ENCODE results near the gene EXOC1.

The EXOC1 gene

DNA sequence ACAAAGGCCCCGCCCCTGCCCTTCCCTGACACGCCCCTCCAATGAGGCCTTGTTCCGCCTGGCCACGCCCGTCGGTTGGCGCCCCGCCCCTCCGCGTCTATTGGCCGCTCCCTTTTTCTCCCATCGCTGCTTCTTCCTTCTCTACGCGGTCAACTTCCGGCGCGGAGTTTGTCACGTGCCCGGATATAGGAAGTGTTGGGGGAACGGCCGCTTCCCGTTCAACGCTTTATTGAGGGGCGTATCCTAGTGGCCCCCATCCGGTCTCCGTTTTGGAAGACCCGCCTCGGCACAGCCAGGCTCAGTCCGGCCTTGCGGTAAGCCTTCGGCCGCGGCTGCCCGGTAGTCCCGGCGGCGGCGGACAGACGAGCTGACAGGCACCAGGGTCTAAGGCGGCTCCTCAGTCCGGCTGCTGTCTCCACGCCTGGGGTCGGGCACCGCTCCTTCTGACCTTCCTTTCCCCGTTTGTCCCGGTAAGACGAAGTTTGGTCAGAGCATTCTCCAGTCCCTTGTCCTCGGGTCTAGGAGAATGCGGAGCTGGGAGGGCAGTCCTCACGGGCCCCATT is at the start of gene EXOC1:
TSS of gene EXOC1 (plus strand) at position 165 of the 563 bp plus-strand sequence. CDS start 4,676 bp downstream, outside the sequence.
- peaks cover 8 to 10% of the 10 kb centered on the region in 2 donors for H3K4me1 ChIP-seq (ENCODE audit: control insufficient read depth in 2 of 2, insufficient read depth in 2 of 2, low read length in 2 of 2)
- H3K27ac ChIP-seq (ENCODE audit: low read depth in 2 of 2, low read length in 2 of 2) = peak within 1 kb of the TSS; percentile 81 to 83
- no peaks in the 10 kb centered on the region for H3K9me3 ChIP-seq (ENCODE audit: control insufficient read depth in 2 of 2, low read length in 2 of 2)
- peak within 1 kb of the TSS; percentile 96 to 98 for H3K4me3 ChIP-seq (ENCODE audit: low read length in 2 of 2)
- peaks cover 0 to 5% of the 10 kb centered on the region in 2 donors for H3K27me3 ChIP-seq (ENCODE audit: control insufficient read depth in 2 of 2, insufficient read depth in 2 of 2, low read length in 2 of 2)
- H3K9ac ChIP-seq (ENCODE audit: low read depth in 1 of 2, low read length in 2 of 2) = peak within 1 kb of the TSS; percentile 79 to 96
- H3K36me3 ChIP-seq (ENCODE audit: control insufficient read depth in 2 of 2, insufficient read depth in 2 of 2, low read length in 2 of 2) = no peaks in the 10 kb centered on the region

DNA sequence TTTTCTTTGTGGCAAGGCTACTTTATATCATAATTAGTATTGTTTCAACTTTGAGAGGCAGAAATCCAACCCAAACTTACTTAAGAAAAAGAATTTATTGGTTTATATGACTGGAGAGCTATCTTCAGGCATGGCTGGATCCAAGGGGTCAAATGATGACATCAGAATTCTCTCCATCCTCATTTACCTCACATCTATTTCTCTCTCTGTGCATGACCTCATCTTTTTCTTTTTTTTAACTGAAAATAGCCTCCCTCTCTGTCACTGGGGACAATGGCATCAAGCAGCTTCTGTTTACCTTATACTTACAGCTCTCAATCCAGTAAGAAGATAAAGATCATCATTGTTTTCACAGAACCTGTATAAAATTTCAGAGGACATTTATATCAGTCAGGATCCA is 45.9 kb upstream of the EXOC1 start:
- no peak overlapping the region for H3K27ac ChIP-seq (ENCODE audit: low read depth in 2 of 2, low read length in 2 of 2)
- no peaks in the 10 kb centered on the region for H3K4me1 ChIP-seq (ENCODE audit: control insufficient read depth in 2 of 2, insufficient read depth in 2 of 2, low read length in 2 of 2)
- no peaks in the 10 kb centered on the region for H3K27me3 ChIP-seq (ENCODE audit: control insufficient read depth in 2 of 2, insufficient read depth in 2 of 2, low read length in 2 of 2)
- no peak overlapping the region for H3K9ac ChIP-seq (ENCODE audit: low read depth in 1 of 2, low read length in 2 of 2)
- H3K36me3 ChIP-seq (ENCODE audit: control insufficient read depth in 2 of 2, insufficient read depth in 2 of 2, low read length in 2 of 2) = no peaks in the 10 kb centered on the region
- H3K9me3 ChIP-seq (ENCODE audit: control insufficient read depth in 2 of 2, low read length in 2 of 2) = no peaks in the 10 kb centered on the region
- no peak overlapping the region for H3K4me3 ChIP-seq (ENCODE audit: low read length in 2 of 2)

DNA sequence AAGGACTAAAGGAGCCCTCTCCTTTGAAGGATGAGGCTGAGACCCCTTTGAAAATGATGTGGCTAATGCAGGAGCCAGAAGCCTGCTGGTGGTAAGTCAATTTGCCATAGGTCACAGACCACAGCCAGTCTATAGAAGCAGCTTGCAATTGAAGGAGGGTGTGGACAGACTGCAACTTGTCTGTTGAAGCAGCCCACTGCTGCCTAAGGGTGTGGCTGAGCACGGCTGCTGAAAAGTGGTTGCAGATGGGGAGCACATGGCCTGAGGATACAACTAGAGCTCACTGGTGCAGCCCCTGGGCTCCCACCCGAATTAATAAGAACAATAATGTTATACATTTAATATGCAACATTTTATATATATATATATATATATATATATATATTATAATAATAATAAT is 45.3 kb upstream of the EXOC1 start:
- no peak overlapping the region for H3K9ac ChIP-seq (ENCODE audit: low read depth in 1 of 2, low read length in 2 of 2)
- no peak overlapping the region for H3K27ac ChIP-seq (ENCODE audit: low read depth in 2 of 2, low read length in 2 of 2)
- no peaks in the 10 kb centered on the region for H3K4me1 ChIP-seq (ENCODE audit: control insufficient read depth in 2 of 2, insufficient read depth in 2 of 2, low read length in 2 of 2)
- H3K27me3 ChIP-seq (ENCODE audit: control insufficient read depth in 2 of 2, insufficient read depth in 2 of 2, low read length in 2 of 2) = no peaks in the 10 kb centered on the region
- H3K9me3 ChIP-seq (ENCODE audit: control insufficient read depth in 2 of 2, low read length in 2 of 2) = no peaks in the 10 kb centered on the region
- H3K36me3 ChIP-seq (ENCODE audit: control insufficient read depth in 2 of 2, insufficient read depth in 2 of 2, low read length in 2 of 2) = no peaks in the 10 kb centered on the region
- H3K4me3 ChIP-seq (ENCODE audit: low read length in 2 of 2) = no peak overlapping the region

GRCh38 chr4:55808632-55809031 is 44.8 kb upstream of the EXOC1 start:
- H3K27ac ChIP-seq (ENCODE audit: low read depth in 2 of 2, low read length in 2 of 2) = no peak overlapping the region
- no peaks in the 10 kb centered on the region for H3K9me3 ChIP-seq (ENCODE audit: control insufficient read depth in 2 of 2, low read length in 2 of 2)
- no peaks in the 10 kb centered on the region for H3K27me3 ChIP-seq (ENCODE audit: control insufficient read depth in 2 of 2, insufficient read depth in 2 of 2, low read length in 2 of 2)
- H3K4me3 ChIP-seq (ENCODE audit: low read length in 2 of 2) = no peak overlapping the region
- no peaks in the 10 kb centered on the region for H3K4me1 ChIP-seq (ENCODE audit: control insufficient read depth in 2 of 2, insufficient read depth in 2 of 2, low read length in 2 of 2)
- H3K36me3 ChIP-seq (ENCODE audit: control insufficient read depth in 2 of 2, insufficient read depth in 2 of 2, low read length in 2 of 2) = no peaks in the 10 kb centered on the region
- H3K9ac ChIP-seq (ENCODE audit: low read depth in 1 of 2, low read length in 2 of 2) = no peak overlapping the region

DNA sequence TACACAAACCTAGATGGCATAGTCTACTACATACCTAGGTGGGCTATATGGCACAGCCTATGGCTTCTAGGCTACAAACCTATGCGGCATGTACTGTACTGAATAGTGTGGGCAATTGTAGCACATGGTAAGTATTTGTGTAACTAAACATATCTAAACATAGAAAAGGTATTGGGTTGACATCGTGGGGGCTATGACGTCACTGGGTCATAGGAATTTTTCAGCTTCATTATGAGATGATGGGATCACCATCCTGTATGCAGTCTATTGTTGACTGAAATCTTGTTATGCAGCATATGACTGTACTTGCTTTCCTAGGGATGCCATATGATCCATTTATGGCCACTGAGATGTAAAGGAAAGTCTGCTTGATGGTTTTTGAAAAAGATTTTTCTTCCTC is 35.8 kb upstream of the EXOC1 start:
- no peaks in the 10 kb centered on the region for H3K4me1 ChIP-seq (ENCODE audit: control insufficient read depth in 2 of 2, insufficient read depth in 2 of 2, low read length in 2 of 2)
- peaks cover 0 to 4% of the 10 kb centered on the region in 2 donors for H3K27me3 ChIP-seq (ENCODE audit: control insufficient read depth in 2 of 2, insufficient read depth in 2 of 2, low read length in 2 of 2)
- H3K36me3 ChIP-seq (ENCODE audit: control insufficient read depth in 2 of 2, insufficient read depth in 2 of 2, low read length in 2 of 2) = no peaks in the 10 kb centered on the region
- H3K9ac ChIP-seq (ENCODE audit: low read depth in 1 of 2, low read length in 2 of 2) = no peak overlapping the region
- H3K9me3 ChIP-seq (ENCODE audit: control insufficient read depth in 2 of 2, low read length in 2 of 2) = no peaks in the 10 kb centered on the region
- H3K4me3 ChIP-seq (ENCODE audit: low read length in 2 of 2) = no peak overlapping the region
- H3K27ac ChIP-seq (ENCODE audit: low read depth in 2 of 2, low read length in 2 of 2) = no peak overlapping the region

DNA sequence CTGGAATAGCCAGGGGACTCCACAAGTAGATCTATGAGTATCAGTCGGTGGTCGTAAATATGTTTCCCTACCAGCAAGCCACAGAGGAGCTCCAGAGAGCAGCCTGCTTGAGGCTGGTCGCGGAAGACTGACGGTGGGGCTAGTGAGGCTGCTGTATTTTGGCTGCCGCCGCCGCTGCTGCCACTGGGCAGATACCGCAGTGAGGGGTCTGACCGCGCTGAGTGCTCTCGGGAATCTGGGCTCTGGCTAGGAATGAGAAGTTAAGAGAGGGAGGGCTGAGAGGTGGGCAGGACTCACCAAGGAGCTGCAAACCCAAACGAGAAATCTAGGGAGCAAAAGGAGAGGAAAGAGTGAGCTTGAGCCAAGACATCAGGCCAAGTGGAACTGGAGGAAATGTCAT is 33.8 kb upstream of the EXOC1 start, which contains the start of gene EXOC1L:
TSS of gene EXOC1L (plus strand) at position 157 of the 400 bp plus-strand sequence. CDS start at position 394, 237 bp downstream.
- no peak within 1 kb of the TSS for H3K9ac ChIP-seq (ENCODE audit: low read depth in 1 of 2, low read length in 2 of 2)

GRCh38 chr4:55820279-55820678 is 33.2 kb upstream of the EXOC1 start:
- Histone ChIP-seq H3K4me3 (ENCODE audit: low read length in 2 of 2) (no peak overlapping the region), H3K9ac (ENCODE audit: low read depth in 1 of 2, low read length in 2 of 2) (no peak overlapping the region), H3K4me1 (ENCODE audit: control insufficient read depth in 2 of 2, insufficient read depth in 2 of 2, low read length in 2 of 2) (no peaks in the 10 kb centered on the region)

More for the DNA sequence above, 33.8 kb upstream of the EXOC1 start, which contains the start of gene EXOC1L:
- H3K36me3 ChIP-seq (ENCODE audit: control insufficient read depth in 2 of 2, insufficient read depth in 2 of 2, low read length in 2 of 2) = no peaks in the 10 kb centered on the region
- H3K4me1 ChIP-seq (ENCODE audit: control insufficient read depth in 2 of 2, insufficient read depth in 2 of 2, low read length in 2 of 2) = no peaks in the 10 kb centered on the region
- H3K4me3 ChIP-seq (ENCODE audit: low read length in 2 of 2) = peak within 1 kb of the TSS in 1 of 2 donors; percentile 51
- no peaks in the 10 kb centered on the region for H3K9me3 ChIP-seq (ENCODE audit: control insufficient read depth in 2 of 2, low read length in 2 of 2)
- H3K27me3 ChIP-seq (ENCODE audit: control insufficient read depth in 2 of 2, insufficient read depth in 2 of 2, low read length in 2 of 2) = peaks cover 0 to 4% of the 10 kb centered on the region in 2 donors
- peak within 1 kb of the TSS in 1 of 2 donors; percentile 22 for H3K27ac ChIP-seq (ENCODE audit: low read depth in 2 of 2, low read length in 2 of 2)

GRCh38 chr4:55822329-55822728 is 31.1 kb upstream of the EXOC1 start:
- no peak overlapping the region for H3K9ac ChIP-seq (ENCODE audit: low read depth in 1 of 2, low read length in 2 of 2)
- H3K36me3 ChIP-seq (ENCODE audit: control insufficient read depth in 2 of 2, insufficient read depth in 2 of 2, low read length in 2 of 2) = no peaks in the 10 kb centered on the region
- H3K27ac ChIP-seq (ENCODE audit: low read depth in 2 of 2, low read length in 2 of 2) = no peak overlapping the region
- H3K4me3 ChIP-seq (ENCODE audit: low read length in 2 of 2) = no peak overlapping the region
- no peaks in the 10 kb centered on the region for H3K9me3 ChIP-seq (ENCODE audit: control insufficient read depth in 2 of 2, low read length in 2 of 2)
- H3K4me1 ChIP-seq (ENCODE audit: control insufficient read depth in 2 of 2, insufficient read depth in 2 of 2, low read length in 2 of 2) = no peaks in the 10 kb centered on the region
- peaks cover 0 to 4% of the 10 kb centered on the region in 2 donors for H3K27me3 ChIP-seq (ENCODE audit: control insufficient read depth in 2 of 2, insufficient read depth in 2 of 2, low read length in 2 of 2)

More at GRCh38 chr4:55820279-55820678, 33.2 kb upstream of the EXOC1 start:
- Histone ChIP-seq H3K9me3 (ENCODE audit: control insufficient read depth in 2 of 2, low read length in 2 of 2) (no peaks in the 10 kb centered on the region), H3K27ac (ENCODE audit: low read depth in 2 of 2, low read length in 2 of 2) (no peak overlapping the region), H3K27me3 (ENCODE audit: control insufficient read depth in 2 of 2, insufficient read depth in 2 of 2, low read length in 2 of 2) (peaks cover 0 to 4% of the 10 kb centered on the region in 2 donors), H3K36me3 (ENCODE audit: control insufficient read depth in 2 of 2, insufficient read depth in 2 of 2, low read length in 2 of 2) (no peaks in the 10 kb centered on the region)

DNA sequence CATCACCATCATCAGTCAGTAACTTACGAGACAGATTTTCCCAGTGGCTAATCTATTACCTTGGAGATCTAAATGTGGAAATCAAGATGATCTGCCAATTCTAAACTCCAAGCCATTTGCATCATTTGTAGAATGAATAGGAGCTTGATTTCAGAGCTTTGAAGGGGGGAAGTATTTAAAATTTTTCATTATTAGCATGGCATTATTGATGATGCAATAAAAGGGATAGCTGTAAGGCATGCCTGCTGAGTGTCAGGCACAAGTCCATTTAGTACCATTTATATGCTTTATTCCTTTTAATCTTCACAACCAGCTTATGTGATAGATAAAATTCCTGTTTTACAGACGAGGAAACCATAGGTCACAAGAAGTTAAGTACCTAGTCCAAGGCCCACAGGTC is 28.6 kb upstream of the EXOC1 start:
- H3K9ac ChIP-seq (ENCODE audit: low read depth in 1 of 2, low read length in 2 of 2) = no peak overlapping the region
- no peaks in the 10 kb centered on the region for H3K9me3 ChIP-seq (ENCODE audit: control insufficient read depth in 2 of 2, low read length in 2 of 2)
- peaks cover 0 to under 1% of the 10 kb centered on the region in 2 donors for H3K27me3 ChIP-seq (ENCODE audit: control insufficient read depth in 2 of 2, insufficient read depth in 2 of 2, low read length in 2 of 2)
- H3K4me1 ChIP-seq (ENCODE audit: control insufficient read depth in 2 of 2, insufficient read depth in 2 of 2, low read length in 2 of 2) = no peaks in the 10 kb centered on the region
- H3K36me3 ChIP-seq (ENCODE audit: control insufficient read depth in 2 of 2, insufficient read depth in 2 of 2, low read length in 2 of 2) = no peaks in the 10 kb centered on the region
- no peak overlapping the region for H3K4me3 ChIP-seq (ENCODE audit: low read length in 2 of 2)
- H3K27ac ChIP-seq (ENCODE audit: low read depth in 2 of 2, low read length in 2 of 2) = no peak overlapping the region

GRCh38 chr4:55826986-55827385 is 26.5 kb upstream of the EXOC1 start:
- Histone ChIP-seq H3K36me3 (ENCODE audit: control insufficient read depth in 2 of 2, insufficient read depth in 2 of 2, low read length in 2 of 2) (no peaks in the 10 kb centered on the region), H3K9me3 (ENCODE audit: control insufficient read depth in 2 of 2, low read length in 2 of 2) (no peaks in the 10 kb centered on the region), H3K4me1 (ENCODE audit: control insufficient read depth in 2 of 2, insufficient read depth in 2 of 2, low read length in 2 of 2) (no peaks in the 10 kb centered on the region), H3K27me3 (ENCODE audit: control insufficient read depth in 2 of 2, insufficient read depth in 2 of 2, low read length in 2 of 2) (no peaks in the 10 kb centered on the region), H3K27ac (ENCODE audit: low read depth in 2 of 2, low read length in 2 of 2) (no peak overlapping the region), H3K4me3 (ENCODE audit: low read length in 2 of 2) (no peak overlapping the region), H3K9ac (ENCODE audit: low read depth in 1 of 2, low read length in 2 of 2) (no peak overlapping the region)

All from mucosa of rectum (tissue), 2 donors.